Stimulated activated CD4-positive, alpha-beta T cell treated with anti-CD3 and anti-CD28 coated beads, Interleukin-15, amount 100 ng/mL, for 1 hour (primary cell): Measurements from ENCODE around the gene CFAP210.

Experiments used
- DNase-seq, 2 donors: peaks; one replicate each; pipeline ENCODE4 v3.0.0-alpha.2; 2020; ENCODE audit warnings: low read depth in 1 of 2, low spot score in 1 of 2

Gene CFAP210

GRCh38 chr2:169694113-169694893, at the start of gene CFAP210, which contains the start of gene PHOSPHO2:
TSS of gene CFAP210 (minus strand) at chr2:169694405. CDS start at chr2:169694327, 78 bp downstream.
TSS of gene PHOSPHO2 (plus strand) at chr2:169694469. CDS start at chr2:169700972, 6,503 bp downstream.
- DNase-seq = peak; percentile 94 to 97

GRCh38 chr2:169743549-169743948, 49.3 kb upstream of the CFAP210 start:
- no peak for DNase-seq

- no peak for DNase-seq
Observed at GRCh38 chr2:169739351-169739750, 45.1 kb upstream of the CFAP210 start.

DNA sequence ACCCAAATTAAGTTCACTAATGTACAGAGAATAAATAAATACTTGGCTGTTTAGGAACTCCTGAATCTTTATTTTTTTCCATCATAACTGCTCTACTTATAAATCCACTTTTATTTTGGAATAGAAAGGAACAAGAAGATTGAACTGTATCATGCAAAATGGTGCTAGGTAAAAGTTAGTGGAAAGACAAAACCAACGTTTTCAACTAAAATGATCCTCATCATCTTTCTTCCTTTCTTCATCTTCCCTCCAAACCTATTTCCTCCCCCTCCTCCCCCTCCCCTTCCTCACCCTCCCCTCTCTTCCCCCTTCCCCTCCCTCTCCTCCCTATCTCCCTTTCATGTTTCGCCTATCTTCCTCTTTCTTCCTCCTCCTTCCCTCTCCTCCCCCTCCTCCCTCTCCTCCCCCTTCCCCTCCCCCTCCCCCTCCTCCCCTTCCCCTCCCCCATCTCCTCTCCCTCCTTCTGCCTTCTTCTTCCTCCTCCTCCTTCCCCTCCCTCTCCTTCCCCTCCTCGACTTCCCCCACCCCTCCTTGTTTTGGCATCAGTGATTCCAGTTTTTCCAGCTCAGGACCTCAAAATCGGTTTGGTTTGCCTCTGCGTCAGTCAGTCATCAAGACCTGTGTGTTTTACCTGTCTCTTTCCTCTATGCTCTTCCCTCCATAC, 44.5 kb upstream of the CFAP210 start:
- no peak for DNase-seq

DNA sequence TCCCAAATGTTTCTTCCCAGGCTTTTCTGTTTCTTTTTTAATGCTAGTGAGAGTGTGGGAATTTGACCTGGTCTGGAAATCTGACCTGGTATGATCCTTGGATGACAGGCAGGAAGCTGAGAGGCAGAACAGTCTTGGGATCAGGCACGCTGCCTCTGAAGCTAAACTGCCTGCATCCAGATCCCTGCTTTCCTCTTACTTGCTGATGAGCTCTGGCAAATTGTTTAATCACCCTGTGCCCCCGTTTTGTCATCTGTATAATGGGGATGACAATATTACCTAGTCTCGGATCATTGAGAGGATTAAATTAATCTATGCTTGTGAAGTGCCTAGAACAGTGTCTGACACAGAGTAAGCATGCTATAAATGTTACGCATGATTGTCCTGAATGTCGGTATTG, 42.7 kb upstream of the CFAP210 start:
- DNase-seq = no peak

- DNase-seq = no peak
Observed at GRCh38 chr2:169735623-169736022, 41.4 kb upstream of the CFAP210 start.

GRCh38 chr2:169734169-169734847, 40.1 kb upstream of the CFAP210 start:
- DNase-seq = peak in 1 of 2 donors; percentile 12

DNA sequence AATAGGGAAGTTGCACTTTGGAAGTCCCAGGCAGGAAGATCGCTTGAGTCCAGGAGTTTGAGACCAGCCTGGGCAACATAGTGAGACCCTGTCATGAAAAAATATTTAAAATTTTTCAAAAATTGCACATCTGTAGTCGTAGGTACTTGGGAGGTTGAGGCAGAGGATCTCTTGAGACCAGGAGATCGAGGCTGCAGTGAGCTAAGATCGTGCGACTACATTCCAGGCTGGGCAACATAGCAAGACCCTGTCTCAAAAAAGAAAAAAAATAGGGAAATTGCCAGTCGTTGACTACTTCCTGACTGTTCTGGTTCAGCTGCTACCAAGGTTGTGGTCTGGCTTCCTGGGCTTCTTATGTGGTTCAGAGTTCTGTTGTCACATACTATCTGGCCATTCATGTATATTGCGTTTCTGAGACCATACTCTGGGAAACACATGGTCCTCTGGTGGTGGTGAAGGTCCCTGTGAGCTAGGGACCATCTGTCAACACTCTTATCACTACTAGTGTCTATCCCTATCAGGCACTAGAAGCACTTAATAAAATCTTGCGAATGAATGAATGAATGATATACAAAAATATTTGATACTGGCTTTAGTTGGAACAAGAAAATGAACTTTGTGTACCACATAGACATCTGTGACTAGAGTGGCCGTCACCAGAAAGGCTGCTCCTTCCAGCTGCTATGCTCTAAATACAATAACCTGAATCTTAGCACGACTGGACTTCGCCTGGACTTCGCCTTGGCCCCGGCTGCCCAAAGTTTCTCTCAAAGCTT, 38.6 kb upstream of the CFAP210 start:
- DNase-seq = no peak

- no peak for DNase-seq
Observed at GRCh38 chr2:169732075-169732474, 37.9 kb upstream of the CFAP210 start.

DNA sequence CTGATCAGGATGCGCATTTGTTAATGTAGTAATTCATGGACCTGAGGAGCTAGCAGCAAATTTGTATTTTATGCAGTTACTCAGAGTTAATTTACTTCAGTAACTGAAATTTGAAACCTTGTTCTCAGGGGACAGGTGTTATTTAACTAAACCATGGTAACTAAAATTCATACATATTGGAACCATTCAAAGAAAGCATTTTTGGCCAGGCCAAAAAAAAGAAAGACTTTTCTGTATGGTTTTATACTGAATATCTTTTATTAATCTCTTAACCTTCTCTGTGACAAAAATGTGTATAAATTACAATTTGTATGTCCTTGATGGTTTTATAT, 35.0 kb upstream of the CFAP210 start:
- DNase-seq = no peak

- no peak for DNase-seq
Observed at GRCh38 chr2:169727065-169727464, 32.9 kb upstream of the CFAP210 start.

DNA sequence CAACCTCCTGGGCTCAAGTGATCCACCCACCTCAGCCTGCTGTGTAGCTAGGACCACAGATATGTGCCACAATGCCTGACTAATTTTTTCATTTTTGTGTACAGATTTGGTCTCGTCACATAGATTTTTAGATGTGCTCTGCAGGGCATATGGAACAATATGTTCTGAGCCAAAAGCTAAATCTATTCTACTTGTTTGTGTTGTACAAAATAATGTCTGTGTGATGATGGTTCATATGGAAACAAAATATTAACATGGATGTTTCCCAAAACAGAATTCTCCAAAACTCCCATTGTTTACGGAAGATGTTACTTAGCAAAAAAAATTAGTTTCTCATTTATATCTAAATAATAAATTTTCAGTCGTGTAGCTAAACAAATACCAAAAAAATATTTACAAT, 26.8 kb upstream of the CFAP210 start:
- DNase-seq = no peak

DNA sequence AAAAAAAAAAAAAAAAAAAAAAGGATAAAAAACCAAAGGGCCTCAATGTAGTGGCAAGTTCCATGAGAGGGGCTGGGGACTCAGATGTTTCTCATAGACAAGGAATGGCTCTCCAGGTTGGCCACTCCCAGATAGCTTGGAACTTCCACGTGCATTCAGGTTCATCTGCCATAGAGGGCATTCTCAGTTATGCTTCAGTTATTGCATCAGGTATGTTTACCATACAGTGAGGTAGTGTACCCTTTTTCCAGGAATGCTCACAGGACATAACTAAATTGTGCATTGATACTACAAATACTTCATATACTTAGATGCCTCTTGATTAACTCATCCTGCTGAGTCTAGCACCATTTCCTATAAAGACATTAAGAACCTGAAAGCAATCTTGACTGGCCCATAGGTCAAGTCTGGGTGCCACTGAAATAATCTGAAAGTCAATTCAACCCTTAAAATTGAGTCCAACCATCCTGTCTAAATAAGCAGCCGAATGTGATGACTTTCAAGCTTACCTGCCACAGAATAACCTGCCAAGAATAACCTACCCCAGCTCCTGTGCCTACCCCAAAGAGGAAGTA, 24.8 kb upstream of the CFAP210 start:
- DNase-seq = no peak

- DNase-seq = no peak
Observed at GRCh38 chr2:169717691-169718063, 23.5 kb upstream of the CFAP210 start.

DNA sequence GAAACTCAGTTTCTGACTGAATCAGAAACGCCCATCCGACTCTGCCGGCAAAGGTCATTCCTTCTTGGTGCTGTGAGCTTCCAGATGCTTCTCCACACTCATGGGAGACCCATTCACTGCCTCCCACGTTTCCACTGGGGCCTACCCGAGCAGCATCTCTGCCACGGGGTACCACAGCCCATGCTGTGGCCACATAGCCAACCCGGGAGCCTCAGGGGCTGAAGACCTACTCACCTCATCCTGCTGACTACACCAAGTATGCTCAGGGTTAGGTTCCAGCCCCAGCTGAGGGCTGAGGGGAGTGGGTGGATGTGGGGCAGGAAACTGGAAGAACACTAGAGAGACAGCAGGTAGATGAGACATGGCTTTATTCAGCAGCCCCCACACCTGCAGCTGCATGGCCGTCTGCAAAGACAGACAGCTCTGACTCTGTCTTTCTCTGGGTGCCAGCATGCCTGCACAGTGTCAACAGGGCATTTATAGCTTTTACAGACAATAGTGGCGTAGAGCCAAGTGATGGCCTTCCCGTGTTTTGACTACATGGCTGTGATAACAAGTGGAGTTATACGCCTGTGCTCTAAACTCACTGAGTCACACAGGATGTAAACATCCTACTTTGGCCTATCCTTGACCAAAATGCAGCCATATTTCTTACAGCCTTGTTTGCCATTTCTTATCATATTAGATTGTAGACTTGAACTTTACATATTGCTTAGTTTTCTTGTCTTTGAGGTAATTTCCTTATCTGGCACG, 22.9 kb upstream of the CFAP210 start:
- no peak for DNase-seq

DNA sequence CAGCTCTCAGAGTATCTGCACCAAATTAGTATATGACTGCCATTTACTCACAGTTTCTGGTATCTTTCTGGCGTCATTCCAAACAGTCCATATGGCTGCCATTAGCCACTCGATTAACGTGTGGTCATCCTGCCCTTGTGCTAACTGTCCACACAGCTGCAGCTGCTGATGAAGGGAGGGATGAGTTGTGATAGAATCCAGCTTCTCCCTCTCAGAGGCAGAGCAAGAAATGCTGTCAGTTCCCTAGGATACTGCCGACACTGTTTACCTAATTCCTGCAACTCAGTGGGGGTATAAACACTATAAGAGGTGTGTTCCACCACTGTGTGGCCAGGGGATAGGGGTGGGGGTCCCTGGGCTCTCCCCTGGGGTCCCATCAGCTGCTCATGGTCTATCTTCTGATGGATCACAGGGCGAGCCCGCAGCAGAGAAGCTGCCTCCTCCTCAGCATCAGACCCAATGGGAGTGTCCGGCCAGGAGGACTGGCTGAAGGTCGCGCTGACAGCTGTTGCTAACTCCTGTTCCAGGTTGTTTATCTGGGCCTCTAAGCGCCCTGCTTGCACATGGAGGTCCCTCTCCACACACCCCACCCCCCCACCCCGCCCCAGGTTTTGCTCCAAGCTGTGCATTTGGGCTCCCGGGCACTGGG, 22.2 kb upstream of the CFAP210 start:
- DNase-seq = no peak

- DNase-seq = no peak
Observed at GRCh38 chr2:169715379-169716237, 21.4 kb upstream of the CFAP210 start.

GRCh38 chr2:169714699-169715098, 20.5 kb upstream of the CFAP210 start:
- DNase-seq = no peak

DNA sequence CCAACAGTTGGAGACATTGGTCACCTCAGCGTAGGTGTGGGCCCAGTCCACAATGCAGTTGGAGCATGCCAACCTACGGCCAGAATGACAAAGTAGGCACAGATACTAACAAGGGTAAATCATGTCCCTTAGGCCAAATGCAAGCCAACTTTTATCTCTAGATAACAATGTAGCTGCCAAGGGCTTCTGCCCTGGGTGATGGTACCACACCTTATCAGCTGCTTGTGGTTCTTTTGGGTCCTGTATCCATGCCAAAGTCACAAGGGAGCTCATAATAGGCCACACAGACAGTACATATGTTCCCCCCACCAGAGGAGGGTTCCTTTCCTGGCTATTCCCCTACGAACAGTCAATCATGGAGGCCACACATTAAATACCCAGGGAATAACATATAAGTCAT, 19.1 kb upstream of the CFAP210 start:
- DNase-seq = no peak
